H1 (cell line): ENCODE results near the gene TIMM23. TPM values are rescaled to one million over a fixed set of nuclear protein-coding genes. Genes with fewer than 3 reads are reported as not detected.
A peak's percentile ranks its signal among the peaks of the same experiment; 100 is the strongest.
"Not testable (repeated sequence)": the region's sequence is repeated elsewhere in the genome, so short reads cannot be mapped to it uniquely, and the experiment has no call there.

Experiments used
- CTCF ChIA-PET: fragments of 300-600 bp; sonication (Branson Sonifier 250); formaldehyde crosslinking; loops from one replicate; lab custom pipeline; 2021; ENCODE audit not compliant: partially characterized antibody; lab: Charles Lee
- POLR2A ChIA-PET: fragments of 300-600 bp; sonication (Branson Sonifier 250); formaldehyde crosslinking; loops from one replicate; lab custom pipeline; 2021; ENCODE audit warnings: inconsistent platforms; ENCODE audit not compliant: partially characterized antibody; lab: Charles Lee
- DNase-seq, 2 experiments: peaks; one replicate each; pipeline versions ENCODE4 v3.0.0 to v3.0.0-alpha.2; 2010 to 2022; ENCODE audit warnings: low spot score in 2 of 2, low read depth in 1 of 2, mixed read lengths in 1 of 2
- FAIRE-seq: peaks from 2 replicates; lab custom pipeline; 2011; peaks lifted over from hg19 to GRCh38; lab: Jason Lieb, UNC
- H2AFZ ChIP-seq: 2 replicates; pipeline ENCODE4 v1.8.1; 2012; ENCODE audit warnings: low read length, inconsistent platforms
- H2AK5ac ChIP-seq: 2 replicates; pipeline ENCODE4 v1.6.1; 2013; ENCODE audit warnings: low read depth, low read length
- H2BK120ac ChIP-seq: replicated peaks from 2 replicates; pipeline ENCODE3; 2013; ENCODE audit warnings: low read depth, low read length, inconsistent platforms
- H2BK12ac ChIP-seq: 2 replicates; pipeline ENCODE4 v1.6.1; 2013; ENCODE audit warnings: low read depth, low read length
- H2BK15ac ChIP-seq: 2 replicates; pipeline ENCODE4 v1.6.1; 2013; ENCODE audit warnings: low read length
- H2BK20ac ChIP-seq: 2 replicates; pipeline ENCODE4 v1.6.1; 2013; ENCODE audit warnings: low read length
- H2BK5ac ChIP-seq: 2 replicates; pipeline ENCODE4 v1.6.1; 2013; ENCODE audit warnings: low read depth, low read length
- H3K14ac ChIP-seq: 2 replicates; pipeline ENCODE4 v1.6.1; 2013; ENCODE audit warnings: inconsistent platforms; ENCODE audit not compliant: insufficient read length
- H3K18ac ChIP-seq: 2 replicates; pipeline ENCODE4 v1.6.1; 2013; ENCODE audit warnings: low read length; ENCODE audit errors: extremely low read depth
- H3K23ac ChIP-seq: 2 replicates; pipeline ENCODE4 v1.6.1; 2013; ENCODE audit warnings: inconsistent platforms; ENCODE audit not compliant: insufficient read length
- H3K23me2 ChIP-seq: 2 replicates; pipeline ENCODE4 v1.6.1; 2013; ENCODE audit warnings: low read depth, low read length
- H3K27ac ChIP-seq: 2 replicates; pipeline ENCODE4 v1.6.1; 2011; ENCODE audit warnings: low read depth, low read length, inconsistent platforms
- H3K27me3 ChIP-seq, 4 experiments: replicated peaks in 1 of 4; 1 replicate in 1 of 4; 2 replicates in 3 of 4; pipeline versions ENCODE4 v1.6.1 to v1.8.1; 2011 to 2013; ENCODE audit warnings: low read length in 3 of 4, mild to moderate bottlenecking in 3 of 4, inconsistent platforms in 2 of 4, mixed read lengths in 2 of 4, moderate library complexity in 1 of 4; ENCODE audit not compliant: control insufficient read depth in 3 of 4, insufficient read depth in 3 of 4; ENCODE audit errors: extremely low read depth in 1 of 4
- H3K36me3 ChIP-seq, 4 experiments: 2 replicates each; pipeline versions ENCODE4 v1.6.1 to v1.8.1; 2011 to 2013; ENCODE audit warnings: mild to moderate bottlenecking in 4 of 4, low read length in 3 of 4, moderate library complexity in 2 of 4, control low read depth in 1 of 4, inconsistent platforms in 1 of 4; ENCODE audit not compliant: insufficient read depth in 4 of 4, control insufficient read depth in 2 of 4
- H3K4ac ChIP-seq: replicated peaks from 2 replicates; pipeline ENCODE3; 2013; ENCODE audit warnings: low read length, low read depth, mixed read lengths, inconsistent platforms; ENCODE audit not compliant: insufficient read length
- H3K4me1 ChIP-seq, 4 experiments: replicated peaks in 1 of 4; 1 replicate in 1 of 4; 2 replicates in 3 of 4; pipeline versions ENCODE4 v1.6.1 to v1.8.1; 2011 to 2013; ENCODE audit warnings: low read length in 3 of 4, inconsistent platforms in 2 of 4, mixed read lengths in 1 of 4; ENCODE audit not compliant: insufficient read depth in 4 of 4, control insufficient read depth in 3 of 4
- H3K4me2 ChIP-seq, 2 experiments: 2 replicates each; pipeline versions ENCODE4 v1.6.1 to v1.8.1; 2011 to 2013; ENCODE audit warnings: low read depth in 2 of 2, low read length in 2 of 2, control low read depth in 1 of 2, inconsistent platforms in 1 of 2, mild to moderate bottlenecking in 1 of 2; ENCODE audit not compliant: insufficient read depth in 1 of 2
- H3K4me3 ChIP-seq, 4 experiments: fragments of 200-600, 300-600 bp in 1 of 4; sonication (generic), shearing (Covaris generic), sonication (Bioruptor Twin) in 1 of 4; 2 replicates each; pipeline versions ENCODE4 v1.5.1 to v1.8.1; 2011 to 2016; ENCODE audit warnings: low read length in 4 of 4, low read depth in 3 of 4, control low read depth in 2 of 4, inconsistent platforms in 2 of 4, mild to moderate bottlenecking in 2 of 4, mixed read lengths in 1 of 4, moderate library complexity in 1 of 4; ENCODE audit not compliant: insufficient read depth in 2 of 4; ENCODE audit errors: extremely low read depth in 1 of 4
- H3K56ac ChIP-seq: replicated peaks from 2 replicates; pipeline ENCODE3; 2013; ENCODE audit warnings: low read depth, mild to moderate bottlenecking, mixed read lengths, low read length, inconsistent platforms; ENCODE audit not compliant: insufficient read length
- H3K79me1 ChIP-seq: 2 replicates; pipeline ENCODE4 v1.6.1; 2013; ENCODE audit warnings: low read depth, low read length, control low read depth
- H3K79me2 ChIP-seq, 2 experiments: 2 replicates each; pipeline versions ENCODE4 v1.6.1 to v1.8.1; 2012 to 2013; ENCODE audit warnings: low read length in 2 of 2, mild to moderate bottlenecking in 2 of 2, inconsistent platforms in 1 of 2; ENCODE audit not compliant: insufficient read depth in 2 of 2, control insufficient read depth in 1 of 2
- H3K9ac ChIP-seq, 4 experiments: replicated peaks in 1 of 4; 1 replicate in 1 of 4; 2 replicates in 3 of 4; pipeline versions ENCODE4 v1.6.1 to v1.8.1; 2011 to 2013; ENCODE audit warnings: low read depth in 3 of 4, low read length in 3 of 4, control low read depth in 2 of 4, mild to moderate bottlenecking in 2 of 4, moderate library complexity in 2 of 4, inconsistent platforms in 1 of 4; ENCODE audit errors: extremely low read depth in 1 of 4
- H3K9me3 ChIP-seq, 2 experiments: 2 replicates each; pipeline versions ENCODE4 v1.6.1 to v1.8.1; 2012 to 2013; ENCODE audit warnings: mild to moderate bottlenecking in 2 of 2, moderate library complexity in 2 of 2, control low read depth in 1 of 2, inconsistent platforms in 1 of 2, low read depth in 1 of 2, low read length in 1 of 2, mixed read lengths in 1 of 2; ENCODE audit not compliant: insufficient read depth in 2 of 2
- H4K20me1 ChIP-seq, 2 experiments: replicated peaks in 1 of 2; 2 replicates each; pipeline versions ENCODE3 to v1.8.1; 2011 to 2013; ENCODE audit warnings: inconsistent platforms in 2 of 2, low read length in 2 of 2, mild to moderate bottlenecking in 1 of 2; ENCODE audit not compliant: insufficient read depth in 2 of 2, control insufficient read depth in 1 of 2
- H4K5ac ChIP-seq: 2 replicates; pipeline ENCODE4 v1.6.1; 2013; ENCODE audit warnings: low read length, low read depth, mixed read lengths, inconsistent platforms; ENCODE audit not compliant: insufficient read length
- H4K8ac ChIP-seq: 2 replicates; pipeline ENCODE4 v1.8.0; 2013; ENCODE audit warnings: mild to moderate bottlenecking, moderate library complexity, low read length, inconsistent platforms; ENCODE audit not compliant: insufficient read depth; ENCODE audit errors: extremely low read depth
- H4K91ac ChIP-seq: replicated peaks from 2 replicates; pipeline ENCODE3; 2013; ENCODE audit warnings: low read length, mixed read lengths, inconsistent platforms; ENCODE audit not compliant: insufficient read length
- ASH2L ChIP-seq: fragments of 200-600, 300-600 bp; sonication (generic); IDR thresholded peaks from one replicate; pipeline ENCODE4 v1.7.1; 2017; ENCODE audit warnings: low read length
- GABPA ChIP-seq: IDR thresholded peaks from 2 replicates; pipeline ENCODE4 v1.6.1; 2011; ENCODE audit warnings: mild to moderate bottlenecking, low read length, moderate library complexity, borderline replicate concordance; ENCODE audit not compliant: insufficient read depth
- MAX ChIP-seq: IDR thresholded peaks from 2 replicates; pipeline ENCODE4 v1.6.1; 2012; ENCODE audit warnings: inconsistent platforms
- POLR2A ChIP-seq, 2 experiments: IDR thresholded peaks; 1 replicate in 1 of 2; 2 replicates in 1 of 2; pipeline ENCODE4 v1.6.1; 2011; ENCODE audit warnings: low read depth in 2 of 2, low read length in 2 of 2, mild to moderate bottlenecking in 2 of 2; ENCODE audit errors: control extremely low read depth in 1 of 2
- SIN3A ChIP-seq, 2 experiments: IDR thresholded peaks in 1 of 2; conservative IDR thresholded peaks in 1 of 2; 2 replicates each; pipeline ENCODE4 v1.6.1; 2011 to 2012; ENCODE audit warnings: low read length in 2 of 2, improper control_type of control experiment in 1 of 2, low read depth in 1 of 2, mild to moderate bottlenecking in 1 of 2
- TAF1 ChIP-seq: IDR thresholded peaks from 2 replicates; pipeline ENCODE4 v1.6.1; 2011; ENCODE audit warnings: mild to moderate bottlenecking, low read depth, low read length
- TBP ChIP-seq: IDR thresholded peaks from 2 replicates; pipeline ENCODE4 v1.6.1; 2011; ENCODE audit warnings: low read depth, low read length, improper control_type of control experiment
- WGBS, 2 experiments: shearing (Covaris generic) in 1 of 2; methylation state at CpG; one replicate each; pipeline versions ENCODE4 v1.1.6 to v1.1.7; 2013 to 2015; ENCODE audit warnings: low lambda C conversion rate in 2 of 2, mixed read lengths in 2 of 2, inconsistent platforms in 1 of 2, low coverage in 1 of 2, missing lambda C conversion rate in 1 of 2; ENCODE audit not compliant: insufficient replicate concordance in 2 of 2, insufficient coverage in 1 of 2, insufficient read length in 1 of 2; ENCODE audit errors: extremely low coverage in 1 of 2, missing lambda C conversion rate in 1 of 2; 5-methylcytosine and 5-hydroxymethylcytosine counted together
- long read RNA-seq, 2 experiments: library from RNA in 1 of 2; library from capped mRNA in 1 of 2; stranded (forward); transcript quantifications; one replicate each; pipeline ENCODE4 v2.0.0, GENCODE V29; 2021; ENCODE audit warnings: inconsistent platforms in 1 of 2
- polyA minus RNA-seq, 3 experiments: library from RNA; depleted of rRNA, polyadenylated mRNA; stranded (reverse); fragments of >200 nt; gene quantifications; 1 replicate in 2 of 3; 2 replicates in 1 of 3; pipeline ENCODE4 v1.2.3, GENCODE V29; 2011
- polyA plus RNA-seq, 7 experiments: library from polyadenylated mRNA; depleted of rRNA in 3 of 7; stranded (reverse) in 5 of 7; unstranded in 2 of 7; fragments of >200 nt in 5 of 7; fragments of 200-250 nt in 2 of 7; gene quantifications; 1 replicate in 5 of 7; 2 replicates in 1 of 7; 4 replicates in 1 of 7; pipeline versions ENCODE4 v1.2.1 to v1.2.3, GENCODE V29; 2011 to 2013; ENCODE audit warnings: missing spikeins in 2 of 7, mixed read lengths in 2 of 7
- total RNA-seq: library from RNA; stranded (reverse); fragmentation: NEBNext Ultra II Directional; extraction: Animal tissue kit (Norgen Biotek cat#: 25700); gene quantifications from 2 replicates; pipeline ENCODE4 v1.2.1, GENCODE V29; 2021

TIMM23 gene, protein sequence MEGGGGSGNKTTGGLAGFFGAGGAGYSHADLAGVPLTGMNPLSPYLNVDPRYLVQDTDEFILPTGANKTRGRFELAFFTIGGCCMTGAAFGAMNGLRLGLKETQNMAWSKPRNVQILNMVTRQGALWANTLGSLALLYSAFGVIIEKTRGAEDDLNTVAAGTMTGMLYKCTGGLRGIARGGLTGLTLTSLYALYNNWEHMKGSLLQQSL
- total RNA-seq = 101 and 106 TPM in 2 replicates
- polyA plus RNA-seq (2011; rRNA removed) = 83.9 and 130 TPM in 2 replicates
- polyA plus RNA-seq (2011; cell fraction: cytosol; rRNA removed) = 118 TPM
- 28.9 TPM for polyA plus RNA-seq (2011; cell fraction: nucleus; rRNA removed)
- 102 to 127 TPM (median 108 TPM) in 4 replicates for polyA plus RNA-seq (2012, experiment 1 of 2)
- 75.9 TPM for polyA plus RNA-seq (2012, experiment 2 of 2)
- 101 TPM for polyA plus RNA-seq (2013, experiment 1 of 2)
- polyA plus RNA-seq (2013, experiment 2 of 2) = 106 TPM
- 61.1 and 78.1 TPM in 2 replicates for polyA minus RNA-seq (2011; rRNA and poly(A)+ RNA removed)
- polyA minus RNA-seq (2011; cell fraction: cytosol; rRNA and poly(A)+ RNA removed) = 47.1 TPM
- polyA minus RNA-seq (2011; cell fraction: nucleus; rRNA and poly(A)+ RNA removed) = 41.9 TPM
- long read RNA-seq, experiment 1, transcript TIMM23-201 (7 exons, 1,222 nt) = major isoform, 66 of 119 reads
- long read RNA-seq, experiment 1, partial matches to known transcripts = 32 of 119 reads
- long read RNA-seq, experiment 1, other reads (novel, unspliced or antisense) = 21 of 119 reads
- long read RNA-seq, experiment 2, transcript TIMM23-201 (7 exons, 1,222 nt) = major isoform, 365 of 463 reads
- long read RNA-seq, experiment 2, partial matches to known transcripts = 81 of 463 reads
- long read RNA-seq, experiment 2, other reads (novel, unspliced or antisense) = 17 of 463 reads

DNA sequence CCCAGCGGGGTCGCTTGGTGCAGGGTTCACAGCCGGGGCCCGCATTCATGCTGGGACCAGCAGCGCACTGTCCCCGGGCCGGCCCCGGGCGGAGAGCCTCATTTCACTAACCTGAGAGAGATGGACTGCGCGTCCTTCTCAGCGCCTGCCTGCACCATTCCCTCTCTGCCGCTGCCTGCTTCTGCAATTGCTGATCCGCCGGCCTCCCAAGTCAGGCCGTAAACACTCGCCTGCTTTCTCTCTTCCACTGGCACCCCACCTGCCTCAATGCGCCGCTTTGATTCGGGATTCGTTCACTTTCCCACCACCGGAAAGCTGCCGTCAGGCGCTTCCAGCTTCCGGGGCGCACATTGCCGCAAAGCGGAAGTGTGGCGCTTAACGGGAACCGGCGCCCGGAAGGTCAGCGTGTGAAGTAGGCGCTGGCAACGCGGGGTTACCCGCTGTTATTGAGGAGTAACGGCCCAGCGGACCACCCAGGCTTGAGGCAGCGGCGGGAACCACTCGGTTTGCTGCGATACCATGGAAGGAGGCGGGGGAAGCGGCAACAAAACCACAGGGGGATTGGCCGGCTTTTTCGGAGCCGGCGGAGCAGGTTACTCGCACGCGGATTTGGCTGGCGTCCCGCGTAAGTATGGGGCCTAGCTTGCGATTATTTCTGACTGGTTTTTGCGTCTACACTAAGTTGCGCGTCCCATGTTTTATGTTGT lies at the start of gene TIMM23:
TSS of gene TIMM23 (plus strand) at position 384 of the 707 bp plus-strand sequence. CDS start at position 520, 136 bp downstream.
- Histone ChIP-seq H4K8ac (peak within 1 kb of the TSS; percentile 86), H3K9ac (peak within 1 kb of the TSS; percentile 59 to 92 (median 80)), H3K27ac (peak within 1 kb of the TSS; percentile 73), H3K79me2 (peaks cover 12 to 76% of the 10 kb centered on the region in 2 experiments), H3K4me2 (peak within 1 kb of the TSS; percentile 65 to 84), H3K4me3 (peak within 1 kb of the TSS; percentile 66 to 92 (median 82))
- H3K79me1 ChIP-seq, H2BK20ac ChIP-seq, H3K14ac ChIP-seq, H4K91ac ChIP-seq, H3K23ac ChIP-seq, FAIRE-seq, H2AFZ ChIP-seq, POLR2A ChIA-PET, H3K4me1 ChIP-seq, H3K18ac ChIP-seq, H3K56ac ChIP-seq, H3K27me3 ChIP-seq, H3K23me2 ChIP-seq, H4K5ac ChIP-seq, H2BK5ac ChIP-seq, H3K4ac ChIP-seq, H2BK120ac ChIP-seq, H4K20me1 ChIP-seq, H3K9me3 ChIP-seq, H2BK15ac ChIP-seq, H3K36me3 ChIP-seq, H2BK12ac ChIP-seq, H2AK5ac ChIP-seq: not testable (repeated sequence)
- 1% methylated on average over 51 of the region's 60 CpGs; no CpG with 5 or more reads in 1 of the 2 experiments for WGBS, 2 experiments
- CTCF ChIA-PET = interaction anchor here (0.7 kb wide), 1 partner anchor 105 kb away, joined by 3 read pairs; no protein-coding TSS in a partner anchor
- peak; percentile 51 to 91 for DNase-seq
- TF ChIP-seq ASH2L (peak; percentile 44), SIN3A (conservative IDR thresholded peaks at IDR 0.05 in 1 of 2, IDR thresholded peaks at IDR 0.05 in 1 of 2; ENCODE audit: low read depth in 1 of 2, low read length in 2 of 2) (peak; percentile 25 to 38; a peak in 1 of 4 replicates), POLR2A (IDR thresholded peaks at IDR 0.05; ENCODE audit: control extremely low read depth in 1 of 2, low read depth in 2 of 2, low read length in 2 of 2) (peak in 1 of 2 experiments; percentile 81; a peak in 2 of 3 replicates), MAX (peak; percentile 38), TAF1 (peak; percentile 85), GABPA (peak; percentile 76; the same call in 1 of the 2 replicates), TBP (peak; percentile 83)
